SHP77 (cell line): ENCODE data around the gene RGCC.
"Not testable (repeated sequence)": the region's sequence is repeated elsewhere in the genome, so short reads cannot be mapped to it uniquely, and the experiment has no call there.

Experiments
- DNase-seq, 2 experiments: peaks; one replicate each; lab custom pipeline; 2025; lab: John Stamatoyannopoulos, UW

RGCC gene

GRCh38 chr13:41490371-41491015 is 33.1 kb downstream of the RGCC start:
- DNase-seq: no peak

GRCh38 chr13:41491436-41491835 is 34.1 kb downstream of the RGCC start:
- DNase-seq: no peak

GRCh38 chr13:41492432-41493260 is 35.3 kb downstream of the RGCC start:
- no peak for DNase-seq

- no peak for DNase-seq
These were observed 36.9 kb downstream of the RGCC start for GRCh38 chr13:41494202-41494601.

GRCh38 chr13:41495044-41495443 is 37.7 kb downstream of the RGCC start:
- DNase-seq: no peak

GRCh38 chr13:41496420-41497234 is 39.3 kb downstream of the RGCC start:
- DNase-seq: no peak

GRCh38 chr13:41497436-41497835 is 40.1 kb downstream of the RGCC start:
- no peak for DNase-seq

- no peak for DNase-seq
These were observed 42.1 kb downstream of the RGCC start for GRCh38 chr13:41499452-41499851.

GRCh38 chr13:41500511-41500910 is 43.2 kb downstream of the RGCC start:
- DNase-seq: no peak

GRCh38 chr13:41501281-41501680 is 43.9 kb downstream of the RGCC start:
- no peak for DNase-seq

- DNase-seq: no peak
These were observed 44.7 kb downstream of the RGCC start for GRCh38 chr13:41502031-41502430.

GRCh38 chr13:41502673-41503072 is 45.3 kb downstream of the RGCC start:
- no peak for DNase-seq

GRCh38 chr13:41503356-41503755 is 46.0 kb downstream of the RGCC start:
- DNase-seq: no peak

GRCh38 chr13:41504657-41505056 is 47.3 kb downstream of the RGCC start:
- DNase-seq: not testable (repeated sequence)

- DNase-seq: no peak
These were observed 48.0 kb downstream of the RGCC start for GRCh38 chr13:41505209-41505835.

GRCh38 chr13:41506312-41506711 is 49.0 kb downstream of the RGCC start:
- no peak for DNase-seq

GRCh38 chr13:41509971-41510370 is 52.6 kb downstream of the RGCC start:
- DNase-seq: no peak

- DNase-seq: no peak
These were observed 54.5 kb downstream of the RGCC start for GRCh38 chr13:41511827-41512226.

GRCh38 chr13:41512441-41512840 is 55.1 kb downstream of the RGCC start:
- DNase-seq: no peak

- DNase-seq: no peak
These were observed 56.2 kb downstream of the RGCC start for GRCh38 chr13:41513600-41513999.

- no peak for DNase-seq
These were observed 57.6 kb downstream of the RGCC start for GRCh38 chr13:41514853-41515395.
